Measurements from ENCODE around the gene UBE2G1.

The UBE2G1 gene

DNA sequence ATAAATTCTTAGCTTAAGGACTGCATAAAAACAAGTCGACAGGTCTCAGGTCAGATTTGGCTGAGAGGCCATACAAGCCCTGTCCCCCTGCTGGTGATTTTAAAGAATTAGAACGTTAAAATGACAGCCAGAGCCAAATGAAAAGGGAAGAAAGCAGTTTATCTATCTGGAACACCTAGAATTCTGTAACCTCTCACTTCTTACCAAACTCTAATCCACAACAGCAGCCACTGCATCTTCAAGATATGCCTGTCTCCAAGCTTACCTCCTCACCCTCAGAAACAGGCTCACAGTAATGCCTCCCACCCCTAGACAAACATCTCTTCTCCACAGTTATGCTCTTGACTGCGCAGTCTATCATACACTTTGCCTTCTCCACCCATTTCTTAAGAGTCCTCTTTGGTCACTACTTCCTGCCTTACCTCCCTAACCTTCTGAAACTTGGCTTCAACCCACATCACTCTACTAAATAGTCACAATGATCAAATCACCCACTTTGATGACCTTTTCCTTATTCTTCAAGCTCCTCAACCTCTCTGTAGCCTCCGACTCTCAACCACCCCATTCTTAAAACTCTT lies 116.9 kb downstream of the UBE2G1 start:
- H3K9ac ChIP-seq (ENCODE audit: low read length): no peak overlapping the region

DNA sequence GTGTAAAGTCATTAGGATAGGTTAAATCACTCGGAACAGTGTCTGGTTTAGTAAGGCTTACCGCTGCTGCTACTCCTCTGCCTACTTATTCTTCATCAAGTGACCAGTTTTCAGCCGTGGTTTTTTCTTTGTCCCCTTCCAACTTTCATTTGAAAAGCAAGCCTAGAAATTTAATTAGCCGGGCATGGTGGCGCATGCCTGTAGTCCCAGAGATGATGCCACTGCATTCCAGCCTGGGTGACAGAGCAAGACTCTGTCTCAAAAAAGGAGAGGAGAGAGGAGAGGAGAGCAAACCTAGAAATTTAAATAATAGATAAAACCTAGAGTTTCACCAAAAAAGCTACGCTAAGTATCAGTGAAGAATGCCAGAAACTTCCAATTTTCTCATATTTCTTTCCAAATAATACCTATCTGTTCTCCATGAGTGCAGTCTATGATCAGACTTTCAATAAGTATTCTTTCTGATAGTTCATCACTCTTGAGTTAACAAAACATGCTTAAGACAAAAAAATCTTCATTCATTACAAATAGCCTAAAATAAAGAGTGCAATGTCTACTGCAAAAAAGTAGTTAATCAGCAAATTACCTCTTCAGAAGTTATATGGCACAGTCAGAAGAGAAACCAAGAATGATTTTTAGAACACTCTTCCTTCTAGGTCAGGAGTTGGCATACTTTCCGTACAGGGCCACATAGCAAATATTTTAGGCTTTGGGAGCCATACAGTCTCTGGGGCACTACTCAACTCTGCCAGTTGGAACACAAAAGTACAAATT lies 117.8 kb downstream of the UBE2G1 start:
- H4K20me1 ChIP-seq (ENCODE audit: low read depth, low read length): peaks cover 8% of the 10 kb centered on the region
- TF ChIP-seq EZH2phosphoT487 (conservative IDR thresholded peaks at IDR 0.05; ENCODE audit: low read length): no peak
- TF ChIP-seq, protein P1, sequence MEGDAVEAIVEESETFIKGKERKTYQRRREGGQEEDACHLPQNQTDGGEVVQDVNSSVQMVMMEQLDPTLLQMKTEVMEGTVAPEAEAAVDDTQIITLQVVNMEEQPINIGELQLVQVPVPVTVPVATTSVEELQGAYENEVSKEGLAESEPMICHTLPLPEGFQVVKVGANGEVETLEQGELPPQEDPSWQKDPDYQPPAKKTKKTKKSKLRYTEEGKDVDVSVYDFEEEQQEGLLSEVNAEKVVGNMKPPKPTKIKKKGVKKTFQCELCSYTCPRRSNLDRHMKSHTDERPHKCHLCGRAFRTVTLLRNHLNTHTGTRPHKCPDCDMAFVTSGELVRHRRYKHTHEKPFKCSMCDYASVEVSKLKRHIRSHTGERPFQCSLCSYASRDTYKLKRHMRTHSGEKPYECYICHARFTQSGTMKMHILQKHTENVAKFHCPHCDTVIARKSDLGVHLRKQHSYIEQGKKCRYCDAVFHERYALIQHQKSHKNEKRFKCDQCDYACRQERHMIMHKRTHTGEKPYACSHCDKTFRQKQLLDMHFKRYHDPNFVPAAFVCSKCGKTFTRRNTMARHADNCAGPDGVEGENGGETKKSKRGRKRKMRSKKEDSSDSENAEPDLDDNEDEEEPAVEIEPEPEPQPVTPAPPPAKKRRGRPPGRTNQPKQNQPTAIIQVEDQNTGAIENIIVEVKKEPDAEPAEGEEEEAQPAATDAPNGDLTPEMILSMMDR (IDR thresholded peaks at IDR 0.05; ENCODE audit: insufficient read depth, low read length, poor library complexity, severe bottlenecking): no peak
- no peak overlapping the region for H3K9ac ChIP-seq (ENCODE audit: low read length)

More for the DNA sequence above, 116.9 kb downstream of the UBE2G1 start:
- Histone ChIP-seq H3F3A (ENCODE audit: insufficient read depth) (no peaks in the 10 kb centered on the region), H3K27ac (ENCODE audit: low read depth, low read length) (no peak overlapping the region), H3K9me2 (replicated peaks; ENCODE audit: insufficient read depth, low read length) (no peaks in the 10 kb centered on the region), H3K4me3 (ENCODE audit: insufficient read depth, low read length, poor library complexity, severe bottlenecking) (no peak overlapping the region), H3K4me2 (ENCODE audit: low read depth, low read length, poor library complexity, severe bottlenecking) (no peak overlapping the region), H4K20me1 (ENCODE audit: low read depth, low read length) (peaks cover 8% of the 10 kb centered on the region), H3K79me2 (ENCODE audit: insufficient read depth, low read length) (peaks cover 96% of the 10 kb centered on the region), H3K9me3 (ENCODE audit: insufficient read depth, low read length) (no peaks in the 10 kb centered on the region), H2AFZ (ENCODE audit: low read depth, low read length, severe bottlenecking) (no peak overlapping the region), H3K36me3 (ENCODE audit: low read length) (no peaks in the 10 kb centered on the region), H3K27me3 (ENCODE audit: low read length) (no peaks in the 10 kb centered on the region)
- TF ChIP-seq, protein P1 (IDR thresholded peaks at IDR 0.05; ENCODE audit: insufficient read depth, low read length, poor library complexity, severe bottlenecking): peak; percentile 53
- no peak for TF ChIP-seq EZH2phosphoT487 (conservative IDR thresholded peaks at IDR 0.05; ENCODE audit: low read length)

DNA sequence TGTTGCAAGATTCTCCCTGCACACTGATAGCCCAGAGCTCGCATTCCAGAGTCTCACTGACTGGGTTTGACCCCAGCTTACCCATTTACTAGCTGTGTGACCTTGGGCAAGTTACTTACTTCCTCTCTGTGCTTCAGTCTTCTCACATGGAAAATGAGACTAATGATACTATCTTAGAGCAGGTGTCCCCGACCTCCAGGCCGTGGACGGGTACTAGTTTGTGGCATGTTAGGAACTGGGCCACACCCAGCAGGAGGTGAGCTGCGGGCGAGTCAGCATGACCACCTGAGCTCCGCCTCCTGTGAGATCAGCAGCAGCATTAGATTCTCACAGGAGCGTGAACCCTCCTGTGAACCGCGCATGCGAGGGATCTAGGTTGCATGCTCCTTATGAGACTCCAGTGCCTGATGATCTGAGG lies 118.5 kb downstream of the UBE2G1 start:
- Histone ChIP-seq H3K4me2 (ENCODE audit: low read depth, low read length, poor library complexity, severe bottlenecking) (no peak overlapping the region), H3K9ac (ENCODE audit: low read length) (no peak overlapping the region), H3F3A (ENCODE audit: insufficient read depth) (no peaks in the 10 kb centered on the region), H3K36me3 (ENCODE audit: low read length) (no peaks in the 10 kb centered on the region), H2AFZ (ENCODE audit: low read depth, low read length, severe bottlenecking) (no peak overlapping the region), H4K20me1 (ENCODE audit: low read depth, low read length) (peaks cover 8% of the 10 kb centered on the region), H3K27ac (ENCODE audit: low read depth, low read length) (no peak overlapping the region), H3K9me3 (ENCODE audit: insufficient read depth, low read length) (no peaks in the 10 kb centered on the region), H3K9me2 (replicated peaks; ENCODE audit: insufficient read depth, low read length) (no peaks in the 10 kb centered on the region), H3K27me3 (ENCODE audit: low read length) (no peaks in the 10 kb centered on the region), H3K4me3 (ENCODE audit: insufficient read depth, low read length, poor library complexity, severe bottlenecking) (no peak overlapping the region), H3K79me2 (ENCODE audit: insufficient read depth, low read length) (peaks cover 94% of the 10 kb centered on the region)
- TF ChIP-seq, protein P1 (IDR thresholded peaks at IDR 0.05; ENCODE audit: insufficient read depth, low read length, poor library complexity, severe bottlenecking): no peak
- TF ChIP-seq EZH2phosphoT487 (conservative IDR thresholded peaks at IDR 0.05; ENCODE audit: low read length): no peak

More for the DNA sequence above, 117.8 kb downstream of the UBE2G1 start:
- H3K27me3 ChIP-seq (ENCODE audit: low read length): no peaks in the 10 kb centered on the region
- H2AFZ ChIP-seq (ENCODE audit: low read depth, low read length, severe bottlenecking): no peak overlapping the region
- H3K27ac ChIP-seq (ENCODE audit: low read depth, low read length): no peak overlapping the region
- H3K36me3 ChIP-seq (ENCODE audit: low read length): no peaks in the 10 kb centered on the region
- no peak overlapping the region for H3K4me3 ChIP-seq (ENCODE audit: insufficient read depth, low read length, poor library complexity, severe bottlenecking)
- no peaks in the 10 kb centered on the region for H3K9me3 ChIP-seq (ENCODE audit: insufficient read depth, low read length)
- no peaks in the 10 kb centered on the region for H3K9me2 ChIP-seq (replicated peaks; ENCODE audit: insufficient read depth, low read length)
- H3F3A ChIP-seq (ENCODE audit: insufficient read depth): no peaks in the 10 kb centered on the region
- H3K4me2 ChIP-seq (ENCODE audit: low read depth, low read length, poor library complexity, severe bottlenecking): no peak overlapping the region
- H3K79me2 ChIP-seq (ENCODE audit: insufficient read depth, low read length): peaks cover 96% of the 10 kb centered on the region

All from SU-DHL-6 (cell line).